Measurements from ENCODE around the gene TGFBR3.

GRCh38 chr1:91747666-91748065, 138.3 kb downstream of the TGFBR3 start:
- TF ChIP-seq CTCF (IDR thresholded peaks at IDR 0.05; ENCODE audit: insufficient read depth, low read depth, low read length), result no peak
- TF ChIP-seq EZH2 (IDR thresholded peaks at IDR 0.05; ENCODE audit: insufficient read depth, low read length), result no peak

Measured in astrocyte (in vitro differentiated cells and primary cell).